NCI-H226 (cell line): ENCODE results near the gene PYROXD2.
"Not testable (repeated sequence)": the region's sequence is repeated elsewhere in the genome, so short reads cannot be mapped to it uniquely, and the experiment has no call there.

ENCODE experiments used
- DNase-seq: peaks from one replicate; pipeline ENCODE4 v3.0.0-alpha.2; 2015

Gene PYROXD2

GRCh38 chr10:98364432-98365102, 50.4 kb downstream of the PYROXD2 start:
- no peak for DNase-seq

GRCh38 chr10:98363220-98363619, 51.8 kb downstream of the PYROXD2 start:
- no peak for DNase-seq

- DNase-seq: peak; percentile 100
Measured at GRCh38 chr10:98361131-98362025, 53.6 kb downstream of the PYROXD2 start.

GRCh38 chr10:98357194-98357822, 57.7 kb downstream of the PYROXD2 start:
- no peak for DNase-seq

- no peak for DNase-seq
Measured at GRCh38 chr10:98354491-98354890, 60.5 kb downstream of the PYROXD2 start.

- no peak for DNase-seq
Measured at GRCh38 chr10:98353170-98353569, 61.8 kb downstream of the PYROXD2 start.

GRCh38 chr10:98351831-98352402, 63.1 kb downstream of the PYROXD2 start:
- DNase-seq: no peak

GRCh38 chr10:98349508-98349922, 65.5 kb downstream of the PYROXD2 start:
- DNase-seq: peak; percentile 3

GRCh38 chr10:98346847-98347246, 68.1 kb downstream of the PYROXD2 start:
- DNase-seq: no peak

GRCh38 chr10:98344589-98345038, 70.4 kb downstream of the PYROXD2 start:
- DNase-seq: peak; percentile 18

GRCh38 chr10:98341701-98342100, 73.3 kb downstream of the PYROXD2 start:
- DNase-seq: not testable (repeated sequence)

- peak; percentile 39 for DNase-seq
Measured at GRCh38 chr10:98340940-98341310, 74.1 kb downstream of the PYROXD2 start.

GRCh38 chr10:98340261-98340939, 74.6 kb downstream of the PYROXD2 start:
- DNase-seq: peak; percentile 35

GRCh38 chr10:98339799-98340198, 75.2 kb downstream of the PYROXD2 start:
- no peak for DNase-seq

GRCh38 chr10:98338896-98339295, 76.1 kb downstream of the PYROXD2 start:
- no peak for DNase-seq

GRCh38 chr10:98338318-98338717, 76.7 kb downstream of the PYROXD2 start:
- DNase-seq: no peak

GRCh38 chr10:98337484-98337883, 77.5 kb downstream of the PYROXD2 start:
- no peak for DNase-seq
